ENCODE data around the gene MPG. TPM values are rescaled to one million over a fixed set of nuclear protein-coding genes. Genes with fewer than 3 reads are reported as not detected.
A peak's percentile ranks its signal among the peaks of the same experiment; 100 is the strongest.

MPG gene
- total and polyA plus RNA-seq, 4 donors: 25.4 to 84.1 (median 37.5) TPM

DNA sequence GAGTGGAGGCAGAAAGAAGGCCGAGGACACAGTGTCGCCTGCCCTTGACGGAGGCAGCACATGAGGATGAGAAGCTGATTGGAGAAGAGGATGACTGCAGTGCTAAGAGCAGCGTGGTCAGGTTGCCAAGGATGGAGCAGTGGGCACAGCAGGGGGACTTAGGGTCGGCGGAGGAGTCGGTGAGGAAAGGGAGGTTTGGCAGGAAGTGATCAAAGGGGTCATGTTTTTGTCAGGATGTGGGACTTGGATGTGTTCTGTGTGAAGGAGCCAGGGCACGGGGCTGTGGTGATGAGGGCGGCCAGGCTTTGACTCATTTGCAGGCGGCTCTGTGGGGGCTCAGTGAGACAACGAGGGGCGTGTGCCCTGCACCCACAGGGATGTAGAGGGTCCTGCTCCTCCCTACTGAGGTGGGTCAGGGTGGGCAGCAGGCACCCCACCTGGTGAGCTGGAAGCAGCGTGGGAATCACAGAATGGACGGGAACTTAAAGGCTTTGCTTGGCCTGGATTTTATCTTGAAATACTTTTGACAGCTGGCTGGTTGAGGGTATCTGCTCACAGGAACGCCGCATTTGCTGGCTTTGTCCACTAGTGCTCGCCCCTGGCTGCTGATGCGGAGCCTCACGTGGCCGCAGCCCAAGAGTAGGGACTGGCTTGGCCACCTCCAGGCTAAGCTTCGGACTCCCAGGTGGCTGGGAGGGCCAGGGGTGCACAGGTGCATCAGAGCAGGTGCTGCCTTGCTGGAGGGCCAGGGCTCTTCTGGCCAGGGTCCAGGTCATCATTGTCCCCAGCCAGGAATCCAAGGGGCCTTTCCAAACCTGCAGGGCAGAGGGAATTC, 6.0 kb downstream of the MPG start:
- WGBS: 74% methylated on average over 21 of the region's 21 CpGs
- Histone ChIP-seq H3K27me3 (ENCODE audit: control insufficient read depth in 4 of 4, insufficient read depth in 4 of 4, low read length in 3 of 4) (no peaks in the 10 kb centered on the region), H3K4me3 (ENCODE audit: low read depth in 1 of 3, low read length in 3 of 3) (no peak overlapping the region), H3K4me1 (ENCODE audit: control insufficient read depth in 4 of 4, insufficient read depth in 4 of 4, low read length in 3 of 4) (peaks cover under 1 to 19% (median 5%) of the 10 kb centered on the region in 4 donors), H3K27ac (ENCODE audit: low read depth in 1 of 2, low read length in 2 of 2) (peak overlapping the region in 1 of 2 donors; percentile 23), H3K36me3 (ENCODE audit: control insufficient read depth in 4 of 4, insufficient read depth in 3 of 4, low read depth in 1 of 4, low read length in 3 of 4) (peaks cover 0 to 42% (median 11%) of the 10 kb centered on the region in 4 donors), H3K9me3 (ENCODE audit: control insufficient read depth in 4 of 4, low read length in 3 of 4) (no peaks in the 10 kb centered on the region), H3K9ac (ENCODE audit: low read depth in 1 of 2, low read length in 2 of 2) (no peak overlapping the region)
- no peak for DNase-seq (ENCODE audit: low spot score)
- TF ChIP-seq EGR1 (IDR thresholded peaks at IDR 0.05; ENCODE audit: low read depth in 2 of 2): no peak
- TF ChIP-seq NR2F2 (IDR thresholded peaks at IDR 0.05): no peak
- no peak for TF ChIP-seq TAF1 (conservative IDR thresholded peaks at IDR 0.05)
- TF ChIP-seq GABPA (IDR thresholded peaks at IDR 0.05 in 1 of 2, conservative IDR thresholded peaks at IDR 0.05 in 1 of 2): no peak
- TF ChIP-seq, protein P1, sequence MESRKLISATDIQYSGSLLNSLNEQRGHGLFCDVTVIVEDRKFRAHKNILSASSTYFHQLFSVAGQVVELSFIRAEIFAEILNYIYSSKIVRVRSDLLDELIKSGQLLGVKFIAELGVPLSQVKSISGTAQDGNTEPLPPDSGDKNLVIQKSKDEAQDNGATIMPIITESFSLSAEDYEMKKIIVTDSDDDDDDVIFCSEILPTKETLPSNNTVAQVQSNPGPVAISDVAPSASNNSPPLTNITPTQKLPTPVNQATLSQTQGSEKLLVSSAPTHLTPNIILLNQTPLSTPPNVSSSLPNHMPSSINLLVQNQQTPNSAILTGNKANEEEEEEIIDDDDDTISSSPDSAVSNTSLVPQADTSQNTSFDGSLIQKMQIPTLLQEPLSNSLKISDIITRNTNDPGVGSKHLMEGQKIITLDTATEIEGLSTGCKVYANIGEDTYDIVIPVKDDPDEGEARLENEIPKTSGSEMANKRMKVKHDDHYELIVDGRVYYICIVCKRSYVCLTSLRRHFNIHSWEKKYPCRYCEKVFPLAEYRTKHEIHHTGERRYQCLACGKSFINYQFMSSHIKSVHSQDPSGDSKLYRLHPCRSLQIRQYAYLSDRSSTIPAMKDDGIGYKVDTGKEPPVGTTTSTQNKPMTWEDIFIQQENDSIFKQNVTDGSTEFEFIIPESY (IDR thresholded peaks at IDR 0.05): no peak
- no peak for TF ChIP-seq HNF4G (IDR thresholded peaks at IDR 0.05)
- no peak for TF ChIP-seq SP1 (IDR thresholded peaks at IDR 0.05)
- TF ChIP-seq YY1 (IDR thresholded peaks at IDR 0.05): no peak
- TF ChIP-seq, protein P2, sequence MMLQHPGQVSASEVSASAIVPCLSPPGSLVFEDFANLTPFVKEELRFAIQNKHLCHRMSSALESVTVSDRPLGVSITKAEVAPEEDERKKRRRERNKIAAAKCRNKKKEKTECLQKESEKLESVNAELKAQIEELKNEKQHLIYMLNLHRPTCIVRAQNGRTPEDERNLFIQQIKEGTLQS (IDR thresholded peaks at IDR 0.05): no peak
- no peak for TF ChIP-seq FOXA2 (IDR thresholded peaks at IDR 0.05)
- TF ChIP-seq, protein P3, sequence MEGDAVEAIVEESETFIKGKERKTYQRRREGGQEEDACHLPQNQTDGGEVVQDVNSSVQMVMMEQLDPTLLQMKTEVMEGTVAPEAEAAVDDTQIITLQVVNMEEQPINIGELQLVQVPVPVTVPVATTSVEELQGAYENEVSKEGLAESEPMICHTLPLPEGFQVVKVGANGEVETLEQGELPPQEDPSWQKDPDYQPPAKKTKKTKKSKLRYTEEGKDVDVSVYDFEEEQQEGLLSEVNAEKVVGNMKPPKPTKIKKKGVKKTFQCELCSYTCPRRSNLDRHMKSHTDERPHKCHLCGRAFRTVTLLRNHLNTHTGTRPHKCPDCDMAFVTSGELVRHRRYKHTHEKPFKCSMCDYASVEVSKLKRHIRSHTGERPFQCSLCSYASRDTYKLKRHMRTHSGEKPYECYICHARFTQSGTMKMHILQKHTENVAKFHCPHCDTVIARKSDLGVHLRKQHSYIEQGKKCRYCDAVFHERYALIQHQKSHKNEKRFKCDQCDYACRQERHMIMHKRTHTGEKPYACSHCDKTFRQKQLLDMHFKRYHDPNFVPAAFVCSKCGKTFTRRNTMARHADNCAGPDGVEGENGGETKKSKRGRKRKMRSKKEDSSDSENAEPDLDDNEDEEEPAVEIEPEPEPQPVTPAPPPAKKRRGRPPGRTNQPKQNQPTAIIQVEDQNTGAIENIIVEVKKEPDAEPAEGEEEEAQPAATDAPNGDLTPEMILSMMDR (IDR thresholded peaks at IDR 0.05; ENCODE audit: low read depth, low read length, missing input control): no peak
- TF ChIP-seq JUND (IDR thresholded peaks at IDR 0.05): no peak
- TF ChIP-seq HNF4A (conservative IDR thresholded peaks at IDR 0.05): no peak
- no peak for TF ChIP-seq FOXA1 (IDR thresholded peaks at IDR 0.05)
- TF ChIP-seq, protein P4, sequence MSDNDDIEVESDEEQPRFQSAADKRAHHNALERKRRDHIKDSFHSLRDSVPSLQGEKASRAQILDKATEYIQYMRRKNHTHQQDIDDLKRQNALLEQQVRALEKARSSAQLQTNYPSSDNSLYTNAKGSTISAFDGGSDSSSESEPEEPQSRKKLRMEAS (IDR thresholded peaks at IDR 0.05): no peak
- TF ChIP-seq RXRA (IDR thresholded peaks at IDR 0.05): no peak
- TF ChIP-seq, protein P5, sequence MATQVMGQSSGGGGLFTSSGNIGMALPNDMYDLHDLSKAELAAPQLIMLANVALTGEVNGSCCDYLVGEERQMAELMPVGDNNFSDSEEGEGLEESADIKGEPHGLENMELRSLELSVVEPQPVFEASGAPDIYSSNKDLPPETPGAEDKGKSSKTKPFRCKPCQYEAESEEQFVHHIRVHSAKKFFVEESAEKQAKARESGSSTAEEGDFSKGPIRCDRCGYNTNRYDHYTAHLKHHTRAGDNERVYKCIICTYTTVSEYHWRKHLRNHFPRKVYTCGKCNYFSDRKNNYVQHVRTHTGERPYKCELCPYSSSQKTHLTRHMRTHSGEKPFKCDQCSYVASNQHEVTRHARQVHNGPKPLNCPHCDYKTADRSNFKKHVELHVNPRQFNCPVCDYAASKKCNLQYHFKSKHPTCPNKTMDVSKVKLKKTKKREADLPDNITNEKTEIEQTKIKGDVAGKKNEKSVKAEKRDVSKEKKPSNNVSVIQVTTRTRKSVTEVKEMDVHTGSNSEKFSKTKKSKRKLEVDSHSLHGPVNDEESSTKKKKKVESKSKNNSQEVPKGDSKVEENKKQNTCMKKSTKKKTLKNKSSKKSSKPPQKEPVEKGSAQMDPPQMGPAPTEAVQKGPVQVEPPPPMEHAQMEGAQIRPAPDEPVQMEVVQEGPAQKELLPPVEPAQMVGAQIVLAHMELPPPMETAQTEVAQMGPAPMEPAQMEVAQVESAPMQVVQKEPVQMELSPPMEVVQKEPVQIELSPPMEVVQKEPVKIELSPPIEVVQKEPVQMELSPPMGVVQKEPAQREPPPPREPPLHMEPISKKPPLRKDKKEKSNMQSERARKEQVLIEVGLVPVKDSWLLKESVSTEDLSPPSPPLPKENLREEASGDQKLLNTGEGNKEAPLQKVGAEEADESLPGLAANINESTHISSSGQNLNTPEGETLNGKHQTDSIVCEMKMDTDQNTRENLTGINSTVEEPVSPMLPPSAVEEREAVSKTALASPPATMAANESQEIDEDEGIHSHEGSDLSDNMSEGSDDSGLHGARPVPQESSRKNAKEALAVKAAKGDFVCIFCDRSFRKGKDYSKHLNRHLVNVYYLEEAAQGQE (IDR thresholded peaks at IDR 0.05): no peak
- TF ChIP-seq RAD21 (IDR thresholded peaks at IDR 0.05): no peak

All from liver (tissue), 9 donors.